GM23248 (cell line): ENCODE measurements around the gene ACVR1. TPM values are rescaled to one million over a fixed set of nuclear protein-coding genes. Genes with fewer than 3 reads are reported as not detected.
"Not testable (repeated sequence)": the region's sequence is repeated elsewhere in the genome, so short reads cannot be mapped to it uniquely, and the experiment has no call there.

Source experiments
- DNase-seq: peaks from one replicate; pipeline ENCODE4 v3.0.0-alpha.2; 2015
- H2AFZ ChIP-seq: fragments of 200-600 bp; sonication (generic); 2 replicates; pipeline ENCODE4 v1.6.1; 2016; ENCODE audit warnings: antibody characterized with exemption
- H3F3A ChIP-seq: fragments of 200-600 bp; sonication (generic); 2 replicates; pipeline ENCODE4 v1.6.1; 2016; ENCODE audit warnings: mild to moderate bottlenecking, antibody characterized with exemption, mixed run types; ENCODE audit not compliant: insufficient read depth
- H3K27ac ChIP-seq: fragments of 200-600 bp; sonication (generic); 2 replicates; pipeline ENCODE4 v1.5.1; 2016; ENCODE audit warnings: mild to moderate bottlenecking
- H3K27me3 ChIP-seq: fragments of 200-600 bp; sonication (generic); replicated peaks from 2 replicates; pipeline ENCODE4 v1.6.1; 2016; ENCODE audit warnings: mild to moderate bottlenecking; ENCODE audit not compliant: insufficient read depth
- H3K36me3 ChIP-seq: fragments of 200-600 bp; sonication (generic); 2 replicates; pipeline ENCODE4 v1.6.1; 2016; ENCODE audit warnings: low read depth, mild to moderate bottlenecking
- H3K4me1 ChIP-seq: fragments of 200-600 bp; sonication (generic); 2 replicates; pipeline ENCODE4 v1.6.1; 2016; ENCODE audit warnings: mild to moderate bottlenecking; ENCODE audit not compliant: insufficient read depth
- H3K4me2 ChIP-seq: fragments of 200-600 bp; sonication (generic); one replicate; pipeline ENCODE4 v1.6.1; 2016; ENCODE audit warnings: mild to moderate bottlenecking; ENCODE audit not compliant: unreplicated experiment
- H3K4me3 ChIP-seq: fragments of 200-600 bp; sonication (generic); 2 replicates; pipeline ENCODE4 v1.5.1; 2016; ENCODE audit warnings: mild to moderate bottlenecking
- H3K79me2 ChIP-seq: fragments of 200-600 bp; sonication (generic); 2 replicates; pipeline ENCODE4 v1.6.1; 2016; ENCODE audit warnings: mild to moderate bottlenecking; ENCODE audit not compliant: insufficient read depth
- H3K9ac ChIP-seq: fragments of 200-600 bp; sonication (generic); 2 replicates; pipeline ENCODE4 v1.6.1; 2016; ENCODE audit warnings: mild to moderate bottlenecking
- H3K9me2 ChIP-seq: fragments of 200-600 bp; sonication (generic); 2 replicates; pipeline ENCODE4 v1.6.1; 2016; ENCODE audit warnings: mixed run types, mild to moderate bottlenecking, moderate library complexity; ENCODE audit not compliant: insufficient read depth
- H3K9me3 ChIP-seq: fragments of 200-600 bp; sonication (generic); one replicate; pipeline ENCODE4 v1.6.1; 2017; ENCODE audit warnings: low read depth
- H4K20me1 ChIP-seq: fragments of 200-600 bp; sonication (generic); 2 replicates; pipeline ENCODE4 v1.6.0; 2016; ENCODE audit not compliant: insufficient read depth
- EZH2 ChIP-seq: fragments of 200-600 bp; sonication (generic); IDR thresholded peaks from 2 replicates; pipeline ENCODE4 v1.6.1; 2018; ENCODE audit warnings: antibody characterized with exemption, mild to moderate bottlenecking; ENCODE audit not compliant: insufficient read depth, poor library complexity, severe bottlenecking
- EZH2phosphoT487 ChIP-seq: fragments of 200-600 bp; sonication (generic); IDR thresholded peaks from 2 replicates; pipeline ENCODE4 v1.6.1; 2018; ENCODE audit warnings: antibody characterized with exemption, moderate library complexity, mild to moderate bottlenecking, low read depth; ENCODE audit not compliant: insufficient read depth
- WGBS, 2 experiments: methylation state at CpG; one replicate each; pipeline ENCODE4 v1.1.6; 2015 to 2017; ENCODE audit warnings: low lambda C conversion rate in 2 of 2, low coverage in 1 of 2; ENCODE audit errors: missing lambda C conversion rate in 2 of 2; 5-methylcytosine and 5-hydroxymethylcytosine counted together
- in situ Hi-C: fragments of 300-500 bp; cut with MboI; formaldehyde crosslinking; loops from 2 replicates; pipeline ENCODE4 v1.15.0; 2020
- polyA plus RNA-seq: library from polyadenylated mRNA; unstranded; fragments of >200 nt; fragmentation: Nextera tagmentation; extraction: Ambion mirVana; gene quantifications from 2 replicates; pipeline ENCODE4 v1.2.1, GENCODE V29; 2016
- total RNA-seq: library from RNA; depleted of rRNA; stranded (reverse); fragments of >200 nt; shearing (Covaris generic); gene quantifications from 2 replicates; pipeline ENCODE4 v1.2.3, GENCODE V29; 2014

The ACVR1 gene
- total and polyA plus RNA-seq, 2 experiments from 2014 or later = 16.2 to 31.3 TPM

DNA sequence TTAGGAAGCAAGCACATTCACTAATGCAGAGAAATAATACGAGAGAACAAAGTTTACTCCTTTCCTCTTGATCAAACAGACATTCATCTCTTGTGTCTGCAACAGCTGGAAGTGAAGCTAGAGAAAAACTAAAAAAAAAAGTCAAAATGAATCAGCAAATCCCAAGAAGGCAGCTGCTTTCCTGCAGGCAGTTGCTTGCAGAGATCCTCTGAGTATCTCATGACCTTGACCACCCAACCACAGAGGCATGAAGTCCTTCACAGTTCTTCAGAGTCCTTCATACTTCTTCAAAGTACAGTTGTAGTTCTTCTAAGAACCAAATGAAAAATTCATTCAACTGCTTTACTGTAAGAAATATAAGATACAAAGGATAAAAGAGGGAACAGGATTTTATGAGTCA is 150.3 kb downstream of the ACVR1 start:
- DNase-seq = no peak
- in situ Hi-C loops = no loop called here
- H3K9me2 ChIP-seq = no peaks in the 10 kb centered on the region
- no peak overlapping the region for H3K4me2 ChIP-seq
- no peaks in the 10 kb centered on the region for H3K4me1 ChIP-seq
- peaks cover 6% of the 10 kb centered on the region for H3K79me2 ChIP-seq
- H3K9ac ChIP-seq = no peak overlapping the region
- peaks cover 26% of the 10 kb centered on the region for H3K36me3 ChIP-seq
- no peak overlapping the region for H3K27ac ChIP-seq
- WGBS, 2 experiments = 93 to 100% methylated on average over 1 of the region's 1 CpG
- no peak overlapping the region for H2AFZ ChIP-seq
- TF ChIP-seq EZH2phosphoT487 (no peak), EZH2 (no peak)
- no peak overlapping the region for H3K4me3 ChIP-seq
- H3K9me3 ChIP-seq = peaks cover 9% of the 10 kb centered on the region
- no peaks in the 10 kb centered on the region for H3K27me3 ChIP-seq
- H4K20me1 ChIP-seq = no peaks in the 10 kb centered on the region
- no peaks in the 10 kb centered on the region for H3F3A ChIP-seq

DNA sequence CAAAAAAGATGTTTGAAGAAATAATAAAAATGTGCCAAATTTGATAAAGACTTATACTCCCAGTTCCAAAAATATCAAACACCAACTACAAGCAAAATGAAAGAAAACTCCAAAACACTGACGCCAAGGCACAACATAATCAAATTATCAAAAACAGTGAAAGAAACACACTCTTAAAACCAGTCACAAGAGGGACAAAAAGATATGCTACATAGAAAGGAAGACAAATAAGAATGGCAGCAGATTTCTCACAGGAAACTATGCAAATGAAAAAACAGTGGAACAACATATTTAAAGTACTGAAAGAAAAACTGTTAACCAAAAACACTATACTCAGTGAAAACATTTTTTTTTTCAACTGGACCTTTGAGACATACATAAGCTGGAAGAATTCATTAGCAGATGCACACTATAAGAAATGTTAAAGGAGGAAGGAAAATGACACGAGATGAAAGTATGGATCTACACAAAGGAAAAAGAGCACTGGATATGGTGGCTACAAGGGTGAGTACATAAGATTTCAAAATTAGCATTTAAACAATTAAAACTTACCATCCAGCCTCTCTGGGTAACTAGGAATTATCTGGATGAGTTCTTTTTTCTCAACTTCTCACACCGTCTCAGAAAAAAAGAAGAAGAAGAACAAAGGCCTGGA is 153.4 kb downstream of the ACVR1 start:
- Histone ChIP-seq H3K9me3 (peaks cover 9% of the 10 kb centered on the region), H3K4me3 (no peak overlapping the region), H3K36me3 (peaks cover 26% of the 10 kb centered on the region), H3K27me3 (no peaks in the 10 kb centered on the region), H2AFZ (no peak overlapping the region), H3K4me1 (no peaks in the 10 kb centered on the region), H3F3A (no peaks in the 10 kb centered on the region), H3K9me2 (no peaks in the 10 kb centered on the region), H3K9ac (no peak overlapping the region), H3K27ac (no peak overlapping the region), H4K20me1 (no peaks in the 10 kb centered on the region), H3K4me2 (no peak overlapping the region), H3K79me2 (no peaks in the 10 kb centered on the region)
- TF ChIP-seq EZH2 (no peak), EZH2phosphoT487 (no peak)
- peak; percentile 65 for DNase-seq
- WGBS, 2 experiments = 96 to 97% methylated on average over 3 of the region's 3 CpGs
- in situ Hi-C loops = no loop called here

DNA sequence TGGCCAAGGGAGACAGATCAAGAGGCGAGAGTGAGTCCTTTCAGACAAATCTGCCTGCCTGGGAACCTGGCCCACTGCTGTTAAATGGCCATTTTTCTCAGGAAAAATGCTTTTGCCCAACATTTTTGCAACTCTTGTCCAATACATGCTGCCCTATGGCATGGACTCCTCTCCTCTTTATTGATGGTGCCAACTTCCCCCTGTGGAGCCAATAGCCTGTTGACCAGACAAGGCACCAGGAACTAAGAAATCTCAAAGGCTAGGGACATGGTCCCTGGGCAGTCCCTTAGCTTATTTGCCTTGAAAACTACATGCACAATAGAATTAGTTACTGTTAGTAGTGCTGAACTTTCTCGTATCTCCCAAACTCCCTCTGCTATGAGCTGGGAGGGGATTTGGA is 155.6 kb downstream of the ACVR1 start:
- WGBS, 2 experiments = 94 to 95% methylated on average over 2 of the region's 2 CpGs
- Histone ChIP-seq H3K27me3 (no peaks in the 10 kb centered on the region), H3F3A (no peaks in the 10 kb centered on the region), H3K4me3 (no peak overlapping the region), H3K36me3 (peaks cover 36% of the 10 kb centered on the region), H3K9me2 (no peaks in the 10 kb centered on the region), H3K79me2 (no peaks in the 10 kb centered on the region), H3K4me2 (no peak overlapping the region), H3K9me3 (peaks cover 9% of the 10 kb centered on the region), H2AFZ (no peak overlapping the region), H3K4me1 (no peaks in the 10 kb centered on the region), H4K20me1 (no peaks in the 10 kb centered on the region), H3K9ac (no peak overlapping the region), H3K27ac (no peak overlapping the region)
- TF ChIP-seq EZH2phosphoT487 (no peak), EZH2 (no peak)
- in situ Hi-C loops = no loop called here
- no peak for DNase-seq

DNA sequence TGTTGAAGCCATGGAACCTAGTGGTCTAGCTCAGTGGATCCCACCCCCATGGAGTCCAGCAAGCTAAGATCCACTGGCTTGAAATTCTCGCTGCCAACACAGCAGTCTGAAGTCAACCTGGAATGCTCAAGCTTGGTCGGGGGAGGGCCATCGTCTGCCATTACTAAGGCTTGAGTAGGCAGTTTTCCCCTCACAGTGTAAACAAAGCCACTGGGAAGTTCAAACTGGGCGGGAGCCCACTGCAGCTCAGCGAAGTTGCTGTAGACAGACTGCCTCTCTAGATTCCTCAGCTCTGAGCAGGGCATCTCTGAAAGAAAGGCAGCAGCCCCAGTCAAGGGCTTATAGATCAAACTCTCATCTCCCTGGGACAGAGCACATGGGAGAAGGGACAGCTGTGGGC is 171.5 kb downstream of the ACVR1 start:
- H3K79me2 ChIP-seq, H3K4me1 ChIP-seq, H3K4me2 ChIP-seq, DNase-seq, H3K27me3 ChIP-seq, H3K36me3 ChIP-seq, H3F3A ChIP-seq, in situ Hi-C loops, H3K27ac ChIP-seq, H3K9ac ChIP-seq, H3K9me3 ChIP-seq, H2AFZ ChIP-seq, H4K20me1 ChIP-seq, H3K9me2 ChIP-seq, H3K4me3 ChIP-seq: not testable (repeated sequence)
- WGBS, 2 experiments = 82 to 92% methylated on average over 5 of the region's 5 CpGs

DNA sequence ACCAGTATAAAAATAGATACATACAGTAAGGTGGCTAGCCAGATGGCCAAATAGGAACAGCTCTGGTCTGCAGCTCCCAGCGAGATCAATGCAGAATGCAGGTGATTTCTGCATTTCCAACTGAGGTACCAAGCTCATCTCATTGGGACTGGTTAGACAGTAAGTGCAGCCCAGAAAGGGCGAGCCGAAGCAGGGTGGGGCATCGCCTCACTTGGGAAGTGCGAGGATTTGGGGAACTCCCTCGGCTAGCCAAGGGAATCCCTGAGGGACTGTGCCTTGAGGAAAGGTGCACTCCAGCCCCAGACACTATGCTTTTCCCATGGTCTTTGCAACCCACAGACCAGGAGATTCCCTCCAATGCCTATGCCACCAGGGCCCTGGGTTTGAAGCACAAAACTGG is 172.0 kb downstream of the ACVR1 start:
- H3K27me3 ChIP-seq, H3K4me1 ChIP-seq, H3K9me2 ChIP-seq, H3K9ac ChIP-seq, H3K9me3 ChIP-seq, H3K4me2 ChIP-seq, H3K79me2 ChIP-seq, H3F3A ChIP-seq, H2AFZ ChIP-seq, H4K20me1 ChIP-seq, H3K36me3 ChIP-seq, in situ Hi-C loops, H3K27ac ChIP-seq, H3K4me3 ChIP-seq, DNase-seq: not testable (repeated sequence)
- WGBS, 2 experiments = 96 to 98% methylated on average over 6 of the region's 6 CpGs
